Colonic mucosa (tissue), 4 donors: Measurements from ENCODE around the gene RABGAP1L. TPM values are rescaled to one million over a fixed set of nuclear protein-coding genes. Genes with fewer than 3 reads are reported as not detected.

ENCODE experiments used
- DNase-seq: peaks from one replicate; pipeline ENCODE4 v3.0.0-alpha.2; 2020
- H3K27ac ChIP-seq: fragments of 200-600 bp; one replicate; pipeline ENCODE4 v1.8.0; 2021
- H3K27me3 ChIP-seq: fragments of 200-600 bp; one replicate; pipeline ENCODE4 v1.8.0; 2021
- H3K36me3 ChIP-seq: fragments of 200-600 bp; one replicate; pipeline ENCODE4 v1.8.0; 2021
- H3K4me1 ChIP-seq: fragments of 200-600 bp; one replicate; pipeline ENCODE4 v1.8.0; 2021; ENCODE audit warnings: mild to moderate bottlenecking
- H3K4me3 ChIP-seq: fragments of 200-600 bp; one replicate; pipeline ENCODE4 v1.8.0; 2021
- H3K9ac ChIP-seq, 2 donors: one replicate each; pipeline ENCODE4 v1.7.0; 2013; ENCODE audit warnings: control low read depth in 2 of 2, low read depth in 2 of 2, low read length in 2 of 2
- H3K9me3 ChIP-seq: fragments of 200-600 bp; one replicate; pipeline ENCODE4 v1.8.0; 2021
- CTCF ChIP-seq: fragments of 200-600 bp; IDR thresholded peaks from one replicate; pipeline ENCODE4 v1.8.0; 2022; ENCODE audit warnings: antibody characterized with exemption, mild to moderate bottlenecking
- intact Hi-C: fragments of 100-400 bp; cut with DNase I; formaldehyde crosslinking; loops from one replicate; pipeline ENCODE4 v1.14.1; 2022
- total RNA-seq, 2 donors: library from RNA; stranded (reverse); fragmentation: NEBNext Ultra II Directional in 1 of 2; extraction: Animal tissue kit (Norgen Biotek cat#: 25700) in 1 of 2; gene quantifications; one replicate each; pipeline ENCODE4 v1.2.1, GENCODE V29; 2021
- donor health status: healthy.
- donor health status: DM: no; HTN: no; CAD: no.
- donor health status: DM: no; HTN: no; CAD: no.

Gene RABGAP1L
- total RNA-seq, 2 donors from 2014 or later, result 50.3 to 87.0 TPM

DNA sequence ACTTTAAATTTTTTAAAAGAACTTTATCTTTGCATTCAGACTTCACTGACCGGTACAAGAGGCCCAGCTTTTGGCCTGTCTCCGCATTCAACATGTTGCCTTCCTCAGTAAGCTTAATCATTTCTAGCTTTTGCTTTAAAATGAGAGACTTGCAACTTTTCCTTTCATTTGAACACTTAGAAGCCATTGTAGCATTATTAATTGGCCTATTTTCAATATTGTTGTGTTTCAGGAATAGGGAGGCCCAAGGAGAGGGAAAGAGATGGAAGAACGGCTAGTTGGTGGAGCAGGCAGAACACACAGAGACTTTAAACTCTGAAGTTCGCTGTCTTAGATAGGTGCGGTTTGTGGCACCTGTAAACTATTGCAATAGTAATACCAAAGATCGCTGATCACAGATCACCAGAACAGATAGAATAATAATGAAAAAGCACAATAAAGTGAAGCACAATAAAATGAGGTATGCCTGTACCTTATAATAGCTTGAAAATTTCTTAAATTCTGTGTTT, 31.4 kb downstream of the RABGAP1L start:
- no peak overlapping the region for H3K4me3 ChIP-seq
- H3K27me3 ChIP-seq, result no peaks in the 10 kb centered on the region
- no peak overlapping the region for H3K9ac ChIP-seq
- no peaks in the 10 kb centered on the region for H3K9me3 ChIP-seq
- intact Hi-C loops, result no loop called here
- H3K4me1 ChIP-seq, result no peaks in the 10 kb centered on the region
- no peak for TF ChIP-seq CTCF
- no peaks in the 10 kb centered on the region for H3K36me3 ChIP-seq
- H3K27ac ChIP-seq, result no peak overlapping the region
- DNase-seq, result no peak

- Histone ChIP-seq H3K4me3 (no peak overlapping the region), H3K36me3 (no peaks in the 10 kb centered on the region), H3K4me1 (no peaks in the 10 kb centered on the region), H3K27me3 (no peaks in the 10 kb centered on the region), H3K27ac (no peak overlapping the region), H3K9me3 (no peaks in the 10 kb centered on the region), H3K9ac (no peak overlapping the region)
- no peak for TF ChIP-seq CTCF
- intact Hi-C loops, result no loop called here
- no peak for DNase-seq
Measured at GRCh38 chr1:174191349-174191862, 32.1 kb downstream of the RABGAP1L start.

GRCh38 chr1:174194461-174194860, 35.1 kb downstream of the RABGAP1L start:
- TF ChIP-seq CTCF, result no peak
- no peaks in the 10 kb centered on the region for H3K9me3 ChIP-seq
- DNase-seq, result no peak
- H3K36me3 ChIP-seq, result no peaks in the 10 kb centered on the region
- H3K27me3 ChIP-seq, result no peaks in the 10 kb centered on the region
- H3K9ac ChIP-seq, result no peak overlapping the region
- no peaks in the 10 kb centered on the region for H3K4me1 ChIP-seq
- H3K27ac ChIP-seq, result no peak overlapping the region
- intact Hi-C loops, result no loop called here
- H3K4me3 ChIP-seq, result no peak overlapping the region

GRCh38 chr1:174197088-174197487, 37.8 kb downstream of the RABGAP1L start:
- intact Hi-C loops, result no loop called here
- Histone ChIP-seq H3K27me3 (no peaks in the 10 kb centered on the region), H3K27ac (no peak overlapping the region)

DNA sequence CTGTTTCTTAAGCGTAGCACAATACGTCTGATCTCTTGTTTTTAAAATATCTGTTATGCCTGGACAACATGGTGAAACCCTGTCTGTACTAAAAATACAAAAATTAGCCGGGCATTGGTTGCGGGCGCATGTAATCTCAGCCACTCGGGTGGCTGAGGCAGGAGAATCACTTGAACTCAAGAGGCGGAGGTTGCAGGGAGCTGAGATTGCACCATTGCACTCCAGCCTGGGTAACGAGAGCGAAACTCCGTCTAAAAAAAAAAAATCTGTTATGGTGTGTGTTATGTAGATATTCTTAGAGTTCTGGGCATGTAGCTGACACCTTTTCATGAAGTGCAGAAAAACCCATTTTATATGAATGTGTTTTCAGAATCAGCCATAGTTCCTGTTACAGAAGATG, 38.2 kb downstream of the RABGAP1L start:
- DNase-seq, result no peak
- Histone ChIP-seq H3K27me3 (no peaks in the 10 kb centered on the region), H3K9me3 (no peaks in the 10 kb centered on the region), H3K4me3 (no peak overlapping the region), H3K36me3 (no peaks in the 10 kb centered on the region), H3K27ac (no peak overlapping the region), H3K9ac (no peak overlapping the region), H3K4me1 (no peaks in the 10 kb centered on the region)
- TF ChIP-seq CTCF, result no peak
- intact Hi-C loops, result no loop called here

More at GRCh38 chr1:174197088-174197487, 37.8 kb downstream of the RABGAP1L start:
- TF ChIP-seq CTCF, result no peak
- H3K4me3 ChIP-seq, result no peak overlapping the region
- no peaks in the 10 kb centered on the region for H3K4me1 ChIP-seq
- DNase-seq, result no peak
- H3K36me3 ChIP-seq, result no peaks in the 10 kb centered on the region
- no peak overlapping the region for H3K9ac ChIP-seq
- no peaks in the 10 kb centered on the region for H3K9me3 ChIP-seq
